Measurements from ENCODE around the gene FBXL20. TPM values are rescaled to one million over a fixed set of nuclear protein-coding genes. Genes with fewer than 3 reads are reported as not detected.
A peak's percentile ranks its signal among the peaks of the same experiment; 100 is the strongest.

The FBXL20 gene
- total RNA-seq, 4 donors from 2014 or later = 13.1 to 19.6 (median 17.2) TPM

DNA sequence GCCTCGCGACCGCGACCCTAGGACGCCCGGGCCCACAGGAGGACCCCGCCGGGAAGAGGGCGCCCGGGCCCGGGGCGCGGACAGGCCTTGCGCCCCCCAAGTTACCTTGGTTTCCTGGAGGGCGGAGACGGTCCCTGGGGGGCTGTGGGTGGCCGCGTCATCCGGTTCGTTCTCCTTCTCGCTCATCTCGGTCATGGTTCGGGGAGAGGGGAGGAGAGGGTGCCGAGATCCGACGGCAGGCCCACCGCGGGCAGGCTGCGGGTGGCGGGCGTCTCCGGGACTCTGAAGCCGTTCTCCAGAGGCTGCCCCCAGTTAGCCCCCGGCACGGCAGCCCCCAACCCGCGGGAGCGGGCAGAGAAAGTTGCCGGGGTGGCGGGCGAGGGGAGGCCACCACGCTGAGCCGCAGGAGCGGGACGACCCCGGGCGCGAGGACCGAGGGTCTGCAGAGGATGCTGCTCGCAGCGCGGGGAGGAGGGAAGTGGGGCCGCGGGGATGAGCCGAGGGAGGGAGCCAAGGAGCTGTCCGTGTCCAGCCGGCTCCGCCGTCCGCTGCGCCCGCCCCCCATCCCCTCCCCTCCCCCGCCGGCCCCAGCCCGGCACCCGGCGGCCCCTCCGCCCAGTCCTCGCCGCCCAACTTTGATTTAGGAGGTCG, 176.0 kb downstream of the FBXL20 start, which contains the start of gene STAC2:
STAC2 (minus strand) TSS at position 638 of the 651 bp plus-strand sequence; CDS start at position 195, 443 bp downstream.
- TF ChIP-seq EP300 (IDR thresholded peaks at IDR 0.05) (no peak), POLR2AphosphoS5 (IDR thresholded peaks at IDR 0.05) (no peak), POLR2A (IDR thresholded peaks at IDR 0.05; ENCODE audit: low read depth) (no peak)
- TF ChIP-seq, protein P1, sequence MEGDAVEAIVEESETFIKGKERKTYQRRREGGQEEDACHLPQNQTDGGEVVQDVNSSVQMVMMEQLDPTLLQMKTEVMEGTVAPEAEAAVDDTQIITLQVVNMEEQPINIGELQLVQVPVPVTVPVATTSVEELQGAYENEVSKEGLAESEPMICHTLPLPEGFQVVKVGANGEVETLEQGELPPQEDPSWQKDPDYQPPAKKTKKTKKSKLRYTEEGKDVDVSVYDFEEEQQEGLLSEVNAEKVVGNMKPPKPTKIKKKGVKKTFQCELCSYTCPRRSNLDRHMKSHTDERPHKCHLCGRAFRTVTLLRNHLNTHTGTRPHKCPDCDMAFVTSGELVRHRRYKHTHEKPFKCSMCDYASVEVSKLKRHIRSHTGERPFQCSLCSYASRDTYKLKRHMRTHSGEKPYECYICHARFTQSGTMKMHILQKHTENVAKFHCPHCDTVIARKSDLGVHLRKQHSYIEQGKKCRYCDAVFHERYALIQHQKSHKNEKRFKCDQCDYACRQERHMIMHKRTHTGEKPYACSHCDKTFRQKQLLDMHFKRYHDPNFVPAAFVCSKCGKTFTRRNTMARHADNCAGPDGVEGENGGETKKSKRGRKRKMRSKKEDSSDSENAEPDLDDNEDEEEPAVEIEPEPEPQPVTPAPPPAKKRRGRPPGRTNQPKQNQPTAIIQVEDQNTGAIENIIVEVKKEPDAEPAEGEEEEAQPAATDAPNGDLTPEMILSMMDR (IDR thresholded peaks at IDR 0.05) = no peak
- WGBS = 1% methylated on average over 32 of the region's 71 CpGs

GRCh38 chr17:39224778-39225307, 176.6 kb downstream of the FBXL20 start:
- Histone ChIP-seq H3K36me3 (no peaks in the 10 kb centered on the region), H3K27me3 (peaks cover 0 to 64% (median 19%) of the 10 kb centered on the region in 4 donors), H3K4me3 (peak overlapping the region; percentile 51 to 55 (median 53)), H3K4me1 (peaks cover 14 to 23% (median 21%) of the 10 kb centered on the region in 4 donors), H3K27ac (replicated peaks in 1 of 4) (no peak overlapping the region), H3K9me3 (no peaks in the 10 kb centered on the region)
- 7% methylated on average over 30 of the region's 68 CpGs for WGBS
- no peak for TF ChIP-seq EP300 (IDR thresholded peaks at IDR 0.05)
- TF ChIP-seq, protein P1 (IDR thresholded peaks at IDR 0.05) = no peak
- no peak for TF ChIP-seq POLR2AphosphoS5 (IDR thresholded peaks at IDR 0.05)
- TF ChIP-seq POLR2A (IDR thresholded peaks at IDR 0.05; ENCODE audit: low read depth) = no peak
- no peak for DNase-seq (ENCODE audit: extremely low spot score)
- intact Hi-C loops (cut with DNase I) = no loop called here

More for the DNA sequence above, 176.0 kb downstream of the FBXL20 start, which contains the start of gene STAC2:
- peaks cover 14 to 23% (median 21%) of the 10 kb centered on the region in 4 donors for H3K4me1 ChIP-seq
- no peak within 1 kb of the TSS for H3K27ac ChIP-seq (replicated peaks in 1 of 4)
- no peaks in the 10 kb centered on the region for H3K36me3 ChIP-seq
- no peaks in the 10 kb centered on the region for H3K9me3 ChIP-seq
- H3K4me3 ChIP-seq = peak within 1 kb of the TSS; percentile 51 to 55 (median 53)
- peaks cover 0 to 70% (median 19%) of the 10 kb centered on the region in 4 donors for H3K27me3 ChIP-seq
- intact Hi-C loops (cut with DNase I) = no loop called here
- no peak for DNase-seq (ENCODE audit: extremely low spot score)

GRCh38 chr17:39223907-39224777, 177.3 kb downstream of the FBXL20 start:
- no peak for DNase-seq (ENCODE audit: extremely low spot score)
- peak overlapping the region; percentile 51 to 55 (median 53) for H3K4me3 ChIP-seq
- 72% methylated on average over 31 of the region's 33 CpGs for WGBS
- H3K9me3 ChIP-seq = no peaks in the 10 kb centered on the region
- TF ChIP-seq POLR2A (IDR thresholded peaks at IDR 0.05; ENCODE audit: low read depth) (no peak), EP300 (IDR thresholded peaks at IDR 0.05) (no peak)
- TF ChIP-seq, protein P1 (IDR thresholded peaks at IDR 0.05) = no peak
- H3K4me1 ChIP-seq = peaks cover 14 to 23% (median 21%) of the 10 kb centered on the region in 4 donors
- H3K27me3 ChIP-seq = peaks cover 0 to 57% (median 19%) of the 10 kb centered on the region in 4 donors
- H3K36me3 ChIP-seq = no peaks in the 10 kb centered on the region
- no peak overlapping the region for H3K27ac ChIP-seq (replicated peaks in 1 of 4)
- intact Hi-C loops (cut with DNase I) = no loop called here

DNA sequence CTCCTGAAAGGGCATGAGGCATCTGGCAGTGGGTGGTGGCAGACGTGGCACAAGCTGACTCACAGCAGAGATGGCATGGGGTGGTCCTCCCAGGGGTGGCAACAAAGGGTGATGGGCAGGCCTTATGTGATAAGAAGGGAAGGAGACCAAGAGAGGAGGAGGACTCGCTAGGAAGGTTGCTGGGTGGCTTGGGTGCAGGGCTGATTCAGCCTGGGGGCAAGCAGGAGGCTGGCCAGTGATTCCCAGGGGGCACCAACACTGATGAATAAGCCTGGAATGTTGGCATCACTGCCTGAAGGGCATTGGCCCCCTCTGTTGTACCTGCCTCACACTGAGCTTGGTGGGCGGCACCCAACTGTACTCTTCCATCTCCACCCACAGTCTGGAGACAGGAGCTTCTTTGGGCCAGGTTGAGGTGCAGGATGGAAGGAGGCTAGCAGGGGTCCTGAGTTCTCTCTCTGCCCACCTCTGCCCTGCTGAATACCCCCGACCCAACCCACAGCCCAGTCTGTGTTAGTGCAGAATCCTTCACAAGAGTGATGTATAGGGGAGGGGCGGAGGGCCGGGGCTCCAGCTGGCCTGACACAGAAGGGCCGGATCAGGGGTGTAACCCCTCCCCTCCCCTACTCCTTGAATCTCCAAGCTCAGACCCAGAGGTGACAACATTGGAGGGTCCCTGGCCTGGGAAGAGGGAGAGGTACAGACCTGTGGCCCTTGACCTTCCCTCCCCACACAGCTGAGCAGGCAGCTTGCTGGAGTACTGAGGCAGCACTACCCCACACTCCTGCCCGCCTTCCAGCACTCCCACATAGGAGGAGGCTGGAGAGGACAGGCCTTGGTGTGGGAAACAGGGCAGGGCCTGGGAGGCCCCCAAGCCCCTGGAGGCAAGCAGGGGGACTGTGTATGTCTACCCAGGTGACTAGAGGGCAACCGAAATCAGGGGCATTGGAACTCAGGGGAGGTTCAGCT, 178.3 kb downstream of the FBXL20 start:
- H3K9me3 ChIP-seq = no peaks in the 10 kb centered on the region
- H3K4me1 ChIP-seq = peaks cover 14 to 23% (median 21%) of the 10 kb centered on the region in 4 donors
- no peak overlapping the region for H3K4me3 ChIP-seq
- H3K27me3 ChIP-seq = peaks cover 0 to 52% (median 19%) of the 10 kb centered on the region in 4 donors
- H3K36me3 ChIP-seq = no peaks in the 10 kb centered on the region
- TF ChIP-seq EP300 (IDR thresholded peaks at IDR 0.05) (no peak), POLR2AphosphoS5 (IDR thresholded peaks at IDR 0.05) (no peak)
- intact Hi-C loops (cut with DNase I) = no loop called here
- DNase-seq (ENCODE audit: extremely low spot score) = no peak
- WGBS = 84% methylated on average over 8 of the region's 9 CpGs
- H3K27ac ChIP-seq (replicated peaks in 1 of 4) = no peak overlapping the region

Measured in esophagus muscularis mucosa (tissue), 4 donors.